ENCODE results near the gene SLC37A2.

SLC37A2 gene

DNA sequence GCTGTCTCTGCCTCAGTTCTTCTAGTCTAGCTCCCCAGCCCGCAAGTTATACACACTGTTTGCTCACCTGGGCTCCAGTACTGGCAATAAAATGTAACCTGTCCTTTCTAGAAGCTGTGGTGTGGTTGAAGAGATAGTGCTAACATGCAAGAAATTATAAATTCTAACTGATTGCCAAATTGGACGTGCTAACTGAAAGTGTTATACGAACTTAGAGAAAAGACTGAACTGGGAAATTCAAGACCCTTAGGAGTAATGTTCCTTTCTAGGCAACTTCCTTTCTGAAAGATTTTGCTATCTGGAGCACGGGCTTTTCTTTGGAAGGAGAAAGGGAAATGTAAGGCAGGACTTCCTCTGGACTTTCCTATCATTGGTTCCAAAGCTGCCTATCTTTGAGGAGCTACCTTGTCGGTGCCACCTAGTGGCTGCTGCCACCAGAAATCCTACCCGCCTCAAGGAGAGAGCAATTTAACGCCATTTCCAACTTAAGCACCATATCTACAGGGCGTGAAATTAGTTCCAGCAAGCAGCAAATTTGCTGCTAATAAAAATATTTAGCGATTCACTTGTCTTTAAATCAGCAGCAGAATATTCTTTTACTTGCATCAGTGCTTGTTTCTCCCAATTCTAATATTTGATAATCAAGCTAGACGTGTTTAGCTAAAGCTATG, 61.0 kb downstream of the SLC37A2 start:
- peaks cover 0 to 5% of the 10 kb centered on the region in 2 donors for H3K27me3 ChIP-seq (ENCODE audit: control insufficient read depth in 2 of 2, insufficient read depth in 2 of 2, low read length in 2 of 2)
- no peak overlapping the region for H3K27ac ChIP-seq (ENCODE audit: low read depth in 2 of 2, low read length in 2 of 2)
- H3K4me3 ChIP-seq (ENCODE audit: low read length in 2 of 2): peak overlapping the region in 1 of 2 donors; percentile 4
- H3K9ac ChIP-seq (ENCODE audit: low read depth in 1 of 2, low read length in 2 of 2): no peak overlapping the region
- H3K4me1 ChIP-seq (ENCODE audit: control insufficient read depth in 2 of 2, insufficient read depth in 2 of 2, low read length in 2 of 2): peaks cover 0 to 4% of the 10 kb centered on the region in 2 donors
- H3K36me3 ChIP-seq (ENCODE audit: control insufficient read depth in 2 of 2, insufficient read depth in 2 of 2, low read length in 2 of 2): no peaks in the 10 kb centered on the region
- H3K9me3 ChIP-seq (ENCODE audit: control insufficient read depth in 2 of 2, low read length in 2 of 2): no peaks in the 10 kb centered on the region

DNA sequence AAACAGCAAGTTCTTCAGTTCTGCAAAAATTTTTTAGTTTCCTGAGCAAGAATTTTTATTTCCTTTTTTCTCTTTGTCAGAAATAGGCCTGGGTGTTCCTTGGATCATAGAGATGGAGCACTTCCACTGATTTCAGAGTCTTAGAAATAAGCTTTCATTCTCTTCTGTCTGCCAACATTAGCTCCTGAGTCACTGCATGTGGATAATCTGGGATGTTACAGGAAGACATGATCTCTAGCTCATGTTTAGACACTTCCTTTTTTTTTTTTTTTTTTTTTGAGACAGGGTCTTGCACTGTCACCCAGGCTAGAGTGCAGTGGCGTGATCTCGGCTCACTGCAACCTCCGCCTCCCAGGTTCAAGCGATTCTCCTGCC, 61.5 kb downstream of the SLC37A2 start:
- no peaks in the 10 kb centered on the region for H3K36me3 ChIP-seq (ENCODE audit: control insufficient read depth in 2 of 2, insufficient read depth in 2 of 2, low read length in 2 of 2)
- peaks cover 0 to 4% of the 10 kb centered on the region in 2 donors for H3K27me3 ChIP-seq (ENCODE audit: control insufficient read depth in 2 of 2, insufficient read depth in 2 of 2, low read length in 2 of 2)
- H3K4me3 ChIP-seq (ENCODE audit: low read length in 2 of 2): no peak overlapping the region
- no peak overlapping the region for H3K9ac ChIP-seq (ENCODE audit: low read depth in 1 of 2, low read length in 2 of 2)
- no peaks in the 10 kb centered on the region for H3K9me3 ChIP-seq (ENCODE audit: control insufficient read depth in 2 of 2, low read length in 2 of 2)
- no peak overlapping the region for H3K27ac ChIP-seq (ENCODE audit: low read depth in 2 of 2, low read length in 2 of 2)
- H3K4me1 ChIP-seq (ENCODE audit: control insufficient read depth in 2 of 2, insufficient read depth in 2 of 2, low read length in 2 of 2): peaks cover 0 to 4% of the 10 kb centered on the region in 2 donors

DNA sequence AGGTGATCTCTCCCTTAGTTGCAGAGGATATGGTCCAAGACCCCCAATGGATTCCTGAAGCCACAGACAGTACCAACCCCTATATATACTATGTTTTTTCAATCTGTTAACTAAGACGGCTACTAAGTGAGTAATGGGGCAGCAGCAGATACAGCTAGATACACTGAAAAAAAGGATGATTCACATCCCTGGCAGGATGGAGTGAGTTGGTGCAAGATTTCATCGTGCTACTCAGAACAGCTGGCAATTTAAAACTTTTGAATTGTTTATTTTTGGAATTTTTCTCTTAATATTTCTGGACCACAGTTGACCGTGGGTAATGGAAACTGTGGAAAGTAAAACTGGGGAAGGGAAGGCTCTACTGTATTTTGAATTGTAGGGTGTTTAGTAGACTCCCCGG, 65.3 kb downstream of the SLC37A2 start:
- Histone ChIP-seq H3K4me3 (ENCODE audit: low read length in 2 of 2) (no peak overlapping the region), H3K27me3 (ENCODE audit: control insufficient read depth in 2 of 2, insufficient read depth in 2 of 2, low read length in 2 of 2) (peaks cover 0 to 4% of the 10 kb centered on the region in 2 donors), H3K36me3 (ENCODE audit: control insufficient read depth in 2 of 2, insufficient read depth in 2 of 2, low read length in 2 of 2) (no peaks in the 10 kb centered on the region), H3K4me1 (ENCODE audit: control insufficient read depth in 2 of 2, insufficient read depth in 2 of 2, low read length in 2 of 2) (peaks cover 0 to 3% of the 10 kb centered on the region in 2 donors), H3K9me3 (ENCODE audit: control insufficient read depth in 2 of 2, low read length in 2 of 2) (no peaks in the 10 kb centered on the region), H3K9ac (ENCODE audit: low read depth in 1 of 2, low read length in 2 of 2) (no peak overlapping the region), H3K27ac (ENCODE audit: low read depth in 2 of 2, low read length in 2 of 2) (no peak overlapping the region)

DNA sequence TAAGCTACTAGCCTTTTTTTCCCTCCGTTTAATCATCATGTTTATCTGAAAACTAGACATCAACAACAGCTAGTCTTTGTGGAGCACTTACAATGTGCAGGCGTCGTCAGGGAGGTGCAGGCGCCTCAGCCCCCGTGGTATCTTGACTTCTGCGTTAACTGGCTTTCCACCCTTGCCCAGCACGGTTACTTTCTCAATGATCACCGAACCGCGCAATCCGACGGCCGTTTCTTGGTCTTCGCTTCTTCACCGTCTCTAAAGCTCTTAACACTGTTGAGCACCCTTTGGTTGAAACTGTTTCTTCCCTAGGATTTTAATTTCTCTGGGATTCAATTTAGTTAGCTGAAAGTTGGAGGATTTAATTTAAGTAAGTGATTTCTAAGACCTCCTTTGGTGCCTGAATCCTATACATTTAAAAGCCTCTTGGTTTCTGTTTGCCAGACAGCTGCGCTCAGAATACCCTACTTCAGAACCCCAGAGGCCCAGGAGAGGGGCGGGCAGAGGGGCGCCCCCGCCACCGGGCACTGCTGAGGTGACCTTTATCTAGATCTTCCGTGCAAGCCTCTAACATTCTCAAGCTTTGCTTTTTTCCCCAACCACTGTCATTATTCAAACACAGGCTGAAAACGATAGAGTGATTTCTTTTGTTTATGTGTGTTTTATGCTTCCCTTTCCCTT, 66.3 kb downstream of the SLC37A2 start:
- Histone ChIP-seq H3K4me1 (ENCODE audit: control insufficient read depth in 2 of 2, insufficient read depth in 2 of 2, low read length in 2 of 2) (no peaks in the 10 kb centered on the region), H3K9me3 (ENCODE audit: control insufficient read depth in 2 of 2, low read length in 2 of 2) (no peaks in the 10 kb centered on the region), H3K9ac (ENCODE audit: low read depth in 1 of 2, low read length in 2 of 2) (no peak overlapping the region), H3K36me3 (ENCODE audit: control insufficient read depth in 2 of 2, insufficient read depth in 2 of 2, low read length in 2 of 2) (no peaks in the 10 kb centered on the region), H3K4me3 (ENCODE audit: low read length in 2 of 2) (no peak overlapping the region), H3K27me3 (ENCODE audit: control insufficient read depth in 2 of 2, insufficient read depth in 2 of 2, low read length in 2 of 2) (peaks cover 0 to 4% of the 10 kb centered on the region in 2 donors), H3K27ac (ENCODE audit: low read depth in 2 of 2, low read length in 2 of 2) (no peak overlapping the region)

DNA sequence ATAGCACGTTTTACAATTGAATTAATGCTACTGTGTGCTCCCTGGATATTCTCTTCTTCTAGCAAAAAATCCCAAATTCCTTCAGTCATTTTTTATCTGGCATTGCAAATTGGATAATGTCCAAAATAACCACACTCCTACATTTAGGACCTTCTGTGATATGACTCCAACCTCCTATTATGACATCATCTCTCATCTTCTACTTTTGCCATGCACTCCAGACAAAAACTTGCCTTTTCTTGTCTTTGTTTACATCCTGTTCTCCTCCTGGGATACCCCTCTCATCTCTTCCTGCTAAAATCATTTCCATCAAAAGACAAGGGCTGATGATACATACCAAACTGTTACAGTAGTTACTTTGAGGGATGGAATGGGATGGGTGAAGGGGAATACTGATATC, 69.0 kb downstream of the SLC37A2 start:
- no peak overlapping the region for H3K27ac ChIP-seq (ENCODE audit: low read depth in 2 of 2, low read length in 2 of 2)
- H3K9ac ChIP-seq (ENCODE audit: low read depth in 1 of 2, low read length in 2 of 2): no peak overlapping the region
- H3K36me3 ChIP-seq (ENCODE audit: control insufficient read depth in 2 of 2, insufficient read depth in 2 of 2, low read length in 2 of 2): no peaks in the 10 kb centered on the region
- H3K4me3 ChIP-seq (ENCODE audit: low read length in 2 of 2): no peak overlapping the region
- H3K27me3 ChIP-seq (ENCODE audit: control insufficient read depth in 2 of 2, insufficient read depth in 2 of 2, low read length in 2 of 2): peaks cover 2 to 4% of the 10 kb centered on the region in 2 donors
- H3K9me3 ChIP-seq (ENCODE audit: control insufficient read depth in 2 of 2, low read length in 2 of 2): no peaks in the 10 kb centered on the region
- H3K4me1 ChIP-seq (ENCODE audit: control insufficient read depth in 2 of 2, insufficient read depth in 2 of 2, low read length in 2 of 2): no peaks in the 10 kb centered on the region

DNA sequence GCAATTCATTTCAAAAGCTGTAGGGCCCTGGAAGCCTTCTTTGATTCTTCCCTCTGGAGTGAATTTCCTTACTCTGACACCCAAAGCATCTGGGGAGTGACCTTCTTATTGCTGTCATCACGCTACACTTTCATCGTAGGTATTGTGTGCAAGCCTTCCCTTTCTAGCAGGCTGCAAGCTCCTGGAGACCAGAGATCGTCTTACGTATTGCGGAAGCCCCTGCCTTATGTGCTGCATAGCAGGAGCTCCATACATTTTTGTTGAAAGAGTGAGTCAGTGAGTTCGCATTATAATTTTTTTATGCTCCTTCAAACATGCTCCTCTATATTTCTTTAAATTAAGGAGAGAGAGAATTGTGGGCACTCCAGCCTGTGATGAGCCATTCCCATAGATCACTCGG, 69.5 kb downstream of the SLC37A2 start:
- Histone ChIP-seq H3K9ac (ENCODE audit: low read depth in 1 of 2, low read length in 2 of 2) (no peak overlapping the region), H3K9me3 (ENCODE audit: control insufficient read depth in 2 of 2, low read length in 2 of 2) (no peaks in the 10 kb centered on the region), H3K27me3 (ENCODE audit: control insufficient read depth in 2 of 2, insufficient read depth in 2 of 2, low read length in 2 of 2) (peaks cover 2 to 4% of the 10 kb centered on the region in 2 donors), H3K36me3 (ENCODE audit: control insufficient read depth in 2 of 2, insufficient read depth in 2 of 2, low read length in 2 of 2) (no peaks in the 10 kb centered on the region), H3K27ac (ENCODE audit: low read depth in 2 of 2, low read length in 2 of 2) (no peak overlapping the region), H3K4me3 (ENCODE audit: low read length in 2 of 2) (no peak overlapping the region), H3K4me1 (ENCODE audit: control insufficient read depth in 2 of 2, insufficient read depth in 2 of 2, low read length in 2 of 2) (no peaks in the 10 kb centered on the region)

DNA sequence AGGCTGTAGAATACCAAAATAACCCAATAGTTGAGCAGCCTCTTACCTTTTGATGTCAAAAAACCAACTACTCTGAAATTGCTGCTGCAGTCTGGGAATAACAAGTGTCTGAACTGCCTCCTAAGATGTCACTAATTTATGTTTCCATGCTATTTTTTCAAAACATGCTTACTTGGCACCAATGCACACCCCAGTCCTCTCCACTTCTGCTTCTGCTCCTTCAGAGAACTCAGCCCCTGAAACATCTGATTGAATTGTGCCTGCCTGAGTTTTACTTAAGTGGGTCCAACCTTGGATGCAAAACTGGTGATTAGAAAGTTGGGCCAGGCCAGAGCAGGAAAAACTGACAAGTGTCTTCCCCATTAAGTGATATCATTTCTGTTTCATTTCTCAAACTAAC, 72.9 kb downstream of the SLC37A2 start:
- Histone ChIP-seq H3K27ac (ENCODE audit: low read depth in 2 of 2, low read length in 2 of 2) (no peak overlapping the region), H3K4me1 (ENCODE audit: control insufficient read depth in 2 of 2, insufficient read depth in 2 of 2, low read length in 2 of 2) (no peaks in the 10 kb centered on the region), H3K27me3 (ENCODE audit: control insufficient read depth in 2 of 2, insufficient read depth in 2 of 2, low read length in 2 of 2) (peaks cover 2 to 7% of the 10 kb centered on the region in 2 donors), H3K4me3 (ENCODE audit: low read length in 2 of 2) (no peak overlapping the region), H3K9me3 (ENCODE audit: control insufficient read depth in 2 of 2, low read length in 2 of 2) (no peaks in the 10 kb centered on the region), H3K36me3 (ENCODE audit: control insufficient read depth in 2 of 2, insufficient read depth in 2 of 2, low read length in 2 of 2) (no peaks in the 10 kb centered on the region), H3K9ac (ENCODE audit: low read depth in 1 of 2, low read length in 2 of 2) (no peak overlapping the region)

DNA sequence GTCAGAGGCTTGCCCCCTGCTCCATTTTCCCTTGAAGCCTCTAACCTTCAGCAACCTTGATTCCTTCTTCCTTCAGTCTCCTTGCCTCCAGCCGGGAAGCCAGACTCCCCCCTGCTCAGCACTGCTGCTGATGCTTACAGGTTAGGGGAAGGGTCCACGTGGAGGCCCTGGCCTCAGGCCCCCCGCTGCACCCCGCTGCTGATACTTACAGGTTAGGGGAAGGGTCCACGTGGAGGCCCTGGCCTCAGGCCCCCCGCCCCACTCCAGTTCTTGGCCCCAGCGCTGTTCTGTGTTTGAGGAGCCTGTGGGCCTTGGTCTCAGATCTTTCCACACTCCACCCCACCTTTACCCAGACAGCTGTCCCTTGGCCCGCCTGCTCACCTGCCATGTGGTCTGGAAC, 75.9 kb downstream of the SLC37A2 start:
- no peaks in the 10 kb centered on the region for H3K36me3 ChIP-seq (ENCODE audit: control insufficient read depth in 2 of 2, insufficient read depth in 2 of 2, low read length in 2 of 2)
- H3K9me3 ChIP-seq (ENCODE audit: control insufficient read depth in 2 of 2, low read length in 2 of 2): no peaks in the 10 kb centered on the region
- no peak overlapping the region for H3K4me3 ChIP-seq (ENCODE audit: low read length in 2 of 2)
- no peak overlapping the region for H3K9ac ChIP-seq (ENCODE audit: low read depth in 1 of 2, low read length in 2 of 2)
- H3K27ac ChIP-seq (ENCODE audit: low read depth in 2 of 2, low read length in 2 of 2): no peak overlapping the region
- H3K27me3 ChIP-seq (ENCODE audit: control insufficient read depth in 2 of 2, insufficient read depth in 2 of 2, low read length in 2 of 2): peaks cover 2 to 3% of the 10 kb centered on the region in 2 donors
- no peaks in the 10 kb centered on the region for H3K4me1 ChIP-seq (ENCODE audit: control insufficient read depth in 2 of 2, insufficient read depth in 2 of 2, low read length in 2 of 2)

DNA sequence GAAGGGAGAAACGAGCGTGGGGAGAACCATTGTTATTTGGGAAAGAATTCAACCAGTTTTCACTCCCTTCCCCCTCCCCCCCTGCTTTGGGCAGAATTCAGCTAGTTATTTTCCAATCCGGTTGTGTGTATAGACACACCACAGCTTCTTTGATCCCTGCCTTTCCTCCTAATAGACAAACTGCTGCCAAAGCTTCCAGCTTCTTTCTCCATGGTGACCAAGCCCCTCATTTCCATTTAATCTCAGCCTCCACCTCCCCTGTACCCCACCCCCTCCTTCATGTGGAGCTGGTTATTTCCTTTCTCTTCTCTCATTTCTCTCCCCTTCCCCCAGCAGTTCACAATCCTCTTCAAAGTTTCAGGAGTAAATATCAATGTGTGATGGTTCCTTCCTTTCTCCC, 76.7 kb downstream of the SLC37A2 start:
- H3K4me1 ChIP-seq (ENCODE audit: control insufficient read depth in 2 of 2, insufficient read depth in 2 of 2, low read length in 2 of 2): no peaks in the 10 kb centered on the region
- H3K9ac ChIP-seq (ENCODE audit: low read depth in 1 of 2, low read length in 2 of 2): no peak overlapping the region
- H3K27me3 ChIP-seq (ENCODE audit: control insufficient read depth in 2 of 2, insufficient read depth in 2 of 2, low read length in 2 of 2): peaks cover 2 to 3% of the 10 kb centered on the region in 2 donors
- H3K36me3 ChIP-seq (ENCODE audit: control insufficient read depth in 2 of 2, insufficient read depth in 2 of 2, low read length in 2 of 2): no peaks in the 10 kb centered on the region
- H3K27ac ChIP-seq (ENCODE audit: low read depth in 2 of 2, low read length in 2 of 2): no peak overlapping the region
- no peaks in the 10 kb centered on the region for H3K9me3 ChIP-seq (ENCODE audit: control insufficient read depth in 2 of 2, low read length in 2 of 2)
- no peak overlapping the region for H3K4me3 ChIP-seq (ENCODE audit: low read length in 2 of 2)
